ENCODE results near the gene IRF4.

The IRF4 gene

DNA sequence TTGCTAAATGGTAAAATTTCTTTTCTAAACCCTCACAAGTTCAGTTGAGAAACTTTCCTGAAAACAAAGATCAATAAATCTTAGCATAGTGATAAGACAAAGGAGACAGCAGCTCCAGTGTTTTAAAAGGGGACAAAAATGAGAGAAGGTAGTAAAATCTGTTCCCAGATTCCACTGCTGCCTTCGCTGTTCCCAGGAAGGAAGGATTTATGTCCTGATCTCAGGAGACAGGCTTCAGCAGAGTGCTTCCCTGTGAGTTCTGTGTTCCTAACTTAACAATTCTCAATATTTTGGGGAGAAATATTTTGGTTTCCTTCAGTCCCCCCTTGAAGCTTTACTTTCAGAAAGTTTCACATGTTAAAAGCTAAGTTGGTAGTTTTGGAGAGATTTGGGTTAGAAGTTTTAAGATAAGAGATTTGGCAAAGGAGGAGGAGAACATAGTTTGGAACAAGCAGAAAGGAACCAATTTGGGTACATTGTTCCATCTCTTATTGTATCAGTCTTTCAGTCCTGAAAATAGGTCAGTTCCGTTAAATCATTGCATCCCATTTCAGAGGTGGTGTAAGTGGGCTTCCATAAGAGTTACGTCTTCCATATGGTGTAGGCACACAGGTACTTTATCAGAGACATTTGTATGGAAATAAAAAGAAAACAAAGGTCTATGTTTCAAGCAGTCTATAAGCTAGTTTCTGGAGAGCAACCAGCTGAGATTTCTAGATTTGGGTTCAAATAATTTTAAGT is 20.8 kb downstream of the IRF4 start:
- TF ChIP-seq SP1 (IDR thresholded peaks at IDR 0.05) (no peak), NFRKB (IDR thresholded peaks at IDR 0.05) (no peak), HDGF (IDR thresholded peaks at IDR 0.05; ENCODE audit: borderline replicate concordance) (no peak), BHLHE40 (IDR thresholded peaks at IDR 0.05; ENCODE audit: borderline replicate concordance) (no peak)
- CTCF ChIA-PET: interaction anchor here (0.6 kb wide), 1 partner anchor 228 kb away, joined by 3 read pairs; no protein-coding TSS in a partner anchor
- no peak for DNase-seq (ENCODE audit: extremely low spot score)
- POLR2A ChIA-PET: no interaction called here

DNA sequence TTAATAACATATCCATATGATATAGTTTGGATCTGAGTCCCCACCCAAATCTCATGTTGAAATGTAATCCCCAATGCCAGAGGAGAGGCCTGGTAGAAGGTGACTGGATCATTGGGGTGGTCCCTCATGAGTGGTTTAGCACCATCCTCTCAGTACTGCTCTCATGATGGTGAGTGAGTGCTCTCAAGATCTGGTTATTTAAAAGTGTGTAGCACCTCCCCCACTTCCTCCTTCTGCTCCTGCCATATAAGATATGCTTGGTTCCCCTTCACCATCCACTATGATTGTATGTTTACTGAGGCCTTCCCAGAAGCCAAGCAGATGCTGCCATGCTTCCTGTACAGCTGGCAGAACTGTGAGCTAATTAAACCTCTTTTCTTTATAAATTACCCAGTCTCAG is 22.9 kb downstream of the IRF4 start:
- CTCF ChIA-PET: no interaction called here
- DNase-seq (ENCODE audit: extremely low spot score): no peak

DNA sequence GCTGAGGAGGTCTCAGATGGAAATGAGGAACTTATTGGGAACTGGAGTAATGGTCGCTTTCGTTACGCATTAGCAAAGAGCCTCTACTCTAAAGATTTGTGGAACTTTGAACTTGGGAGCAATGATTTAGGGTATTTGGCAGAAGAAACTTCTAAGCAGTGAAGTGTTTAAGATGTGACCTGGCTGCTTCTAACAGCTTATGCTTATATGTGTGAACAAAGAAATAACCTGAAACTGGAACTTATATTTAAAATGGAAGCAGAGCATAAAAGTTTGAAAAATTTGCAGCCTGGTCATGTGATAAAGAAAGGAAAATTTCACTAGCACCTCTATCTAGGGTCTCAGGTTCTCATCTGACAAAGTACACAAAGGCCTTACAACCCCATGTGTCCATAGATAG is 23.5 kb downstream of the IRF4 start:
- POLR2A ChIA-PET: no interaction called here
- CTCF ChIA-PET: no interaction called here

More for the DNA sequence above, 22.9 kb downstream of the IRF4 start:
- TF ChIP-seq ARNT (IDR thresholded peaks at IDR 0.05) (no peak), FOXK2 (IDR thresholded peaks at IDR 0.05) (no peak), NFRKB (IDR thresholded peaks at IDR 0.05) (no peak), SP1 (IDR thresholded peaks at IDR 0.05) (no peak), L3MBTL2 (conservative IDR thresholded peaks at IDR 0.05) (no peak), ZNF384 (IDR thresholded peaks at IDR 0.05) (no peak), CTBP1 (IDR thresholded peaks at IDR 0.05; ENCODE audit: borderline replicate concordance) (no peak), ELF4 (IDR thresholded peaks at IDR 0.05) (no peak), TARDBP (IDR thresholded peaks at IDR 0.05) (no peak), HDGF (IDR thresholded peaks at IDR 0.05; ENCODE audit: borderline replicate concordance) (no peak), FOXA1 (IDR thresholded peaks at IDR 0.05) (no peak), LEF1 (IDR thresholded peaks at IDR 0.05; ENCODE audit: borderline replicate concordance) (no peak), FOXM1 (IDR thresholded peaks at IDR 0.05; ENCODE audit: borderline replicate concordance) (no peak), SUZ12 (IDR thresholded peaks at IDR 0.05) (no peak), BHLHE40 (IDR thresholded peaks at IDR 0.05; ENCODE audit: borderline replicate concordance) (no peak)
- TF ChIP-seq, protein P1, sequence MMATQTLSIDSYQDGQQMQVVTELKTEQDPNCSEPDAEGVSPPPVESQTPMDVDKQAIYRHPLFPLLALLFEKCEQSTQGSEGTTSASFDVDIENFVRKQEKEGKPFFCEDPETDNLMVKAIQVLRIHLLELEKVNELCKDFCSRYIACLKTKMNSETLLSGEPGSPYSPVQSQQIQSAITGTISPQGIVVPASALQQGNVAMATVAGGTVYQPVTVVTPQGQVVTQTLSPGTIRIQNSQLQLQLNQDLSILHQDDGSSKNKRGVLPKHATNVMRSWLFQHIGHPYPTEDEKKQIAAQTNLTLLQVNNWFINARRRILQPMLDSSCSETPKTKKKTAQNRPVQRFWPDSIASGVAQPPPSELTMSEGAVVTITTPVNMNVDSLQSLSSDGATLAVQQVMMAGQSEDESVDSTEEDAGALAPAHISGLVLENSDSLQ (IDR thresholded peaks at IDR 0.05): no peak
- POLR2A ChIA-PET: no interaction called here

DNA sequence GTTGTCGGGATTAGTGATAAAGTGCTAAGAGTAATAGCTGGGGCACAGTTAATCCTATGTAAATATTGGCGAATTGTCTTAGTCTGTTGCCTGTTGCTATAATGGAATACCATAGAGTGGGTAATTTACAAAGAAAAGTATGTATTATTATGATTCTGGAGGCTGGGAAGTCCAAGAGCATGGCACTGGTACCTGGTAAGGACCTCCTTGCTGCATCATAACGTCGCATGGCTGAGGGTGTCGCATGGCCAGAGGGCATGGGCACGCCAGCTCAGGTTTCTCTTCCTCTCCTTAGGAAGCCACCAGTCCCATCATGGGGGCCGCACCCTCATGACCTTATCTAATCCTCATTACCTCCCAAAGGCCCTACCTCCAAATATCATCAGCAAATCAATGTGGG is 29.7 kb downstream of the IRF4 start:
- ChIA-PET CTCF (interaction anchor here (0.6 kb wide), 1 partner anchor 125 kb away, joined by 3 read pairs; no protein-coding TSS in a partner anchor), POLR2A (no interaction called here)
- DNase-seq (ENCODE audit: extremely low spot score): no peak
- no peak for TF ChIP-seq ARNT (IDR thresholded peaks at IDR 0.05)
- no peak for TF ChIP-seq NFRKB (IDR thresholded peaks at IDR 0.05)

More for the DNA sequence above, 23.5 kb downstream of the IRF4 start:
- no peak for DNase-seq (ENCODE audit: extremely low spot score)
- TF ChIP-seq HDGF (IDR thresholded peaks at IDR 0.05; ENCODE audit: borderline replicate concordance) (no peak), SUZ12 (IDR thresholded peaks at IDR 0.05) (no peak), FOXM1 (IDR thresholded peaks at IDR 0.05; ENCODE audit: borderline replicate concordance) (no peak), L3MBTL2 (conservative IDR thresholded peaks at IDR 0.05) (no peak), FOXK2 (IDR thresholded peaks at IDR 0.05) (no peak), CTBP1 (IDR thresholded peaks at IDR 0.05; ENCODE audit: borderline replicate concordance) (no peak), TARDBP (IDR thresholded peaks at IDR 0.05) (no peak), LEF1 (IDR thresholded peaks at IDR 0.05; ENCODE audit: borderline replicate concordance) (no peak), ELF4 (IDR thresholded peaks at IDR 0.05) (no peak), BHLHE40 (IDR thresholded peaks at IDR 0.05; ENCODE audit: borderline replicate concordance) (no peak), ZNF384 (IDR thresholded peaks at IDR 0.05) (no peak), SP1 (IDR thresholded peaks at IDR 0.05) (no peak), FOXA1 (IDR thresholded peaks at IDR 0.05) (no peak), ARNT (IDR thresholded peaks at IDR 0.05) (no peak), NFRKB (IDR thresholded peaks at IDR 0.05) (no peak)
- TF ChIP-seq, protein P1 (IDR thresholded peaks at IDR 0.05): no peak

DNA sequence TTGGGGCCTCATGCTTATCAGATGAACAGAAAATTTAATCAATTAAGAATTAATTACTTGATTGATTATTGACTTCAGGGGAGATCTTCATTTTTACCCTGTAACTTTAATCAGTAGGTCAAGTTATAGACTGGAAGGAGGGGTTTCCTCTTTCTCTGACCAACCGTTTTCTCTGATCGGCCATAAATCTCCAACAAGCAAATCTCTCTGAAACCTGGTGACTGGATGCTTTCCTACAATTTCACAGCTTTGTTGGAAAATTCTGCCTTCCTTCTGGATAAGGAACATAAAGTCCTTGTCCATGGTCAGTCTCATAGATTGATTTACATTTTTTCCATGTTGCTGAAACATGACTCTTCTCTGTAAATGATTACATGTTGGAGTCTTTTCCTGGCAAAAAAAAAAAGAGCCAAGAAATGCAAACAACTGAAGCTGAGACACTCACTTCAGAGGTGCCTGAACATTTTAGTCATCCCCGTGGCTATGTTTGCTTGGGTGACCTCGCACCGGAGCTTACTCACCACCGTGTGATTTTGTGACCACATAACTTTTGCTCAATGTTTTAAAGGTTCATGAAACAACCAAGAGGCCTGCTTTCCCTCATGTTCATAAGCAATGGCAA is 31.0 kb downstream of the IRF4 start:
- ChIA-PET POLR2A (no interaction called here), CTCF (no interaction called here)
- TF ChIP-seq, protein P1 (IDR thresholded peaks at IDR 0.05): 0 out of 2 replicates have a peak, but pooled peaks have one; percentile 43
- TF ChIP-seq HDGF (IDR thresholded peaks at IDR 0.05; ENCODE audit: borderline replicate concordance) (no peak), BHLHE40 (IDR thresholded peaks at IDR 0.05; ENCODE audit: borderline replicate concordance) (no peak)
- no peak for DNase-seq (ENCODE audit: extremely low spot score)

DNA sequence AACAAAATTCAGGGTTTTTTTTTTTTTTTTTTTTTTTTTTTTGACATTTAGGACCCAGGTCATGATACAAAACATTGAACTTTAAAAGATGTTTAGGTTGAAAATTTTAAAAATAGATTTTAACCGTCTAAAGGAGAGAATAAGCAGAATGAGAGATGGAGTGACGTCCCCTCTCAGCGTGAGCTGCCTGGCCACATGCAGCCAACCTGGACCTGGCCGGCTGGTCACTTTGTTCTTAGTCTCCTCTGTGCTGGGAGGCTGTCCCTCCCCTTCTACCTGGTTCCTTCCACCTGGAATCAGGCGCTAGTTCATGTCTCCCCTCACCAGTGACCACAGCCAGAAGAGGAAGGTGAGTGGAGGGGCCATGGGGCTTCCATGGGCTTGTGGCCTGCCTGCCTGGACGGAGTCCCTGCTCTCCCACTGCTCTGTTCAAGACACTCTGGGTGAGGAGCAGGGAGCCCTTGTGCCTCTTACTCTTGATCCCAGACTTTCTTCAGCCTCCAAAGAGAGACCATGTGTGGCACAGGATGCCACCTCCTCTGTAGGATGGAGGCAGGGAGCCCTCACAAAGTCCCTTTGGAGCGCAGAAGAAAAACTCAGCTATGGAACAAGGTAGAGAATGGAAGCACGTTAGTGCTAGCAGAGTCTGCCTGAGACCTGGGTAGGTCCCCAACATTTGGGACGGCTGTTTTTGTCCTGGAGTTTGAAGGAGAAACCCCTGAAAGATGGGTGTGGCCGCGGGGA is 31.7 kb downstream of the IRF4 start:
- no peak for DNase-seq (ENCODE audit: extremely low spot score)
- POLR2A ChIA-PET: no interaction called here
- CTCF ChIA-PET: no interaction called here
- TF ChIP-seq BHLHE40 (IDR thresholded peaks at IDR 0.05; ENCODE audit: borderline replicate concordance) (no peak), L3MBTL2 (conservative IDR thresholded peaks at IDR 0.05) (no peak), NFRKB (IDR thresholded peaks at IDR 0.05) (no peak), HDGF (IDR thresholded peaks at IDR 0.05; ENCODE audit: borderline replicate concordance) (no peak), ELF4 (IDR thresholded peaks at IDR 0.05) (no peak), ARNT (IDR thresholded peaks at IDR 0.05) (no peak), SUZ12 (IDR thresholded peaks at IDR 0.05) (no peak), LEF1 (IDR thresholded peaks at IDR 0.05; ENCODE audit: borderline replicate concordance) (no peak), TARDBP (IDR thresholded peaks at IDR 0.05) (no peak), FOXK2 (IDR thresholded peaks at IDR 0.05) (no peak), FOXM1 (IDR thresholded peaks at IDR 0.05; ENCODE audit: borderline replicate concordance) (no peak), FOXA1 (IDR thresholded peaks at IDR 0.05) (no peak), ZNF384 (IDR thresholded peaks at IDR 0.05) (no peak), CTBP1 (IDR thresholded peaks at IDR 0.05; ENCODE audit: borderline replicate concordance) (no peak), SP1 (IDR thresholded peaks at IDR 0.05) (no peak)
- TF ChIP-seq, protein P1 (IDR thresholded peaks at IDR 0.05): no peak

Data from HEK293T (cell line).